GM23338 (cell line): ENCODE results near the gene SLN. TPM values are rescaled to one million over a fixed set of nuclear protein-coding genes. Genes with fewer than 3 reads are reported as not detected.

ENCODE experiments used
- ATAC-seq: fragments of 200-7000 bp; cut with Tn5 transposase; 3 replicates; pipeline ENCODE4 v1.9.1; 2020
- DNase-seq: peaks from one replicate; pipeline ENCODE4 v3.0.0-alpha.2; 2015; ENCODE audit warnings: low spot score
- H2AFZ ChIP-seq: fragments of 200-600 bp; sonication (generic); 2 replicates; pipeline ENCODE4 v1.8.0; 2016; ENCODE audit warnings: antibody characterized with exemption, mild to moderate bottlenecking, moderate library complexity
- H3F3A ChIP-seq: fragments of 200-600 bp; sonication (generic); replicated peaks from 2 replicates; pipeline ENCODE4 v1.8.0; 2017; ENCODE audit warnings: antibody characterized with exemption, mixed run types, low read depth
- H3K27ac ChIP-seq: fragments of 200-600 bp; sonication (generic); 2 replicates; pipeline ENCODE4 v1.6.1; 2016; ENCODE audit warnings: low read depth
- H3K27me3 ChIP-seq: fragments of 200-600 bp; sonication (generic); 2 replicates; pipeline ENCODE4 v1.8.0; 2016; ENCODE audit warnings: mild to moderate bottlenecking, mixed run types, moderate library complexity; ENCODE audit not compliant: insufficient read depth
- H3K36me3 ChIP-seq: fragments of 200-600 bp; sonication (generic); 2 replicates; pipeline ENCODE4 v1.8.0; 2016; ENCODE audit warnings: mild to moderate bottlenecking; ENCODE audit not compliant: insufficient read depth
- H3K4me1 ChIP-seq: fragments of 200-600 bp; sonication (generic); 2 replicates; pipeline ENCODE4 v1.8.0; 2016; ENCODE audit warnings: mild to moderate bottlenecking, moderate library complexity; ENCODE audit not compliant: insufficient read depth
- H3K4me2 ChIP-seq: fragments of 200-600 bp; sonication (generic); 2 replicates; pipeline ENCODE4 v1.7.1; 2017; ENCODE audit warnings: mixed run types
- H3K4me3 ChIP-seq: fragments of 200-600 bp; sonication (generic); 2 replicates; pipeline ENCODE4 v1.6.1; 2016; ENCODE audit warnings: mixed run types
- H3K79me2 ChIP-seq: fragments of 200-600 bp; sonication (generic); replicated peaks from 2 replicates; pipeline ENCODE4 v1.8.0; 2017; ENCODE audit warnings: mild to moderate bottlenecking; ENCODE audit not compliant: insufficient read depth
- H3K9me2 ChIP-seq: fragments of 200-600 bp; sonication (generic); 2 replicates; pipeline ENCODE4 v1.8.0; 2017; ENCODE audit not compliant: insufficient read depth
- H4K20me1 ChIP-seq: fragments of 200-600 bp; sonication (generic); replicated peaks from 2 replicates; pipeline ENCODE4 v1.8.0; 2017; ENCODE audit warnings: mild to moderate bottlenecking; ENCODE audit not compliant: insufficient read depth
- H3K27ac Mint-ChIP-seq: 2 replicates; pipeline ENCODE4 v1.8.0; 2020; ENCODE audit warnings: inconsistent platforms, mild to moderate bottlenecking, moderate library complexity, mixed read lengths
- H3K27me3 Mint-ChIP-seq: 3 replicates; pipeline ENCODE4 v1.8.0; 2022; ENCODE audit warnings: low read depth, mild to moderate bottlenecking, moderate library complexity, mixed read lengths, inconsistent platforms; ENCODE audit not compliant: insufficient read depth, poor library complexity
- H3K36me3 Mint-ChIP-seq: 3 replicates; pipeline ENCODE4 v1.8.0; 2021; ENCODE audit warnings: low read depth, mild to moderate bottlenecking, inconsistent platforms, moderate library complexity, mixed read lengths
- H3K4me1 Mint-ChIP-seq: 3 replicates; pipeline ENCODE4 v1.8.0; 2020; ENCODE audit warnings: mild to moderate bottlenecking, inconsistent platforms, mixed read lengths
- H3K4me3 Mint-ChIP-seq: 3 replicates; pipeline ENCODE4 v1.8.0; 2021; ENCODE audit warnings: moderate library complexity, mild to moderate bottlenecking, inconsistent platforms, mixed read lengths
- H3K9me3 Mint-ChIP-seq: 3 replicates; pipeline ENCODE4 v1.8.0; 2020; ENCODE audit warnings: moderate library complexity, mild to moderate bottlenecking, inconsistent platforms, mixed read lengths
- CREB1 ChIP-seq: fragments of 250-450 bp; sonication (Bioruptor Pico); IDR thresholded peaks from 2 replicates; pipeline ENCODE4 v1.5.0; 2020; ENCODE audit warnings: low read depth, mild to moderate bottlenecking, moderate library complexity
- CTCF ChIP-seq, 2 experiments: fragments of 200-600 bp in 1 of 2; sonication (generic) in 1 of 2; conservative IDR thresholded peaks; 2 replicates each; pipeline versions ENCODE4 v1.5.1 to v1.6.1; 2016 to 2017; ENCODE audit warnings: antibody characterized with exemption in 2 of 2, low read depth in 2 of 2, mild to moderate bottlenecking in 2 of 2, moderate library complexity in 1 of 2
- ETS1 ChIP-seq: IDR thresholded peaks from 2 replicates; pipeline ENCODE4 v1.6.1; 2016; ENCODE audit warnings: antibody characterized with exemption
- EZH2 ChIP-seq: fragments of 200-600 bp; sonication (generic); IDR thresholded peaks from one replicate; pipeline ENCODE4 v1.8.0; 2017; ENCODE audit warnings: antibody characterized with exemption, mild to moderate bottlenecking, low read depth; ENCODE audit not compliant: unreplicated experiment
- EZH2phosphoT487 ChIP-seq: fragments of 200-600 bp; sonication (generic); IDR thresholded peaks from one replicate; pipeline ENCODE4 v1.8.1; 2018; ENCODE audit warnings: antibody characterized with exemption; ENCODE audit not compliant: unreplicated experiment
- JUNB ChIP-seq: IDR thresholded peaks from one replicate; pipeline ENCODE4 v1.6.1; 2016; ENCODE audit warnings: antibody characterized with exemption; ENCODE audit not compliant: unreplicated experiment
- POLR2AphosphoS5 ChIP-seq: IDR thresholded peaks from 2 replicates; pipeline ENCODE4 v1.6.1; 2016; ENCODE audit warnings: antibody characterized with exemption, low read depth
- REST ChIP-seq: IDR thresholded peaks from one replicate; pipeline ENCODE4 v1.6.1; 2018; ENCODE audit warnings: antibody characterized with exemption; ENCODE audit not compliant: unreplicated experiment
- STAT1 ChIP-seq: IDR thresholded peaks from one replicate; pipeline ENCODE4 v1.6.1; 2016; ENCODE audit warnings: antibody characterized with exemption; ENCODE audit not compliant: unreplicated experiment
- ZNF114 ChIP-seq: fragments of 250-450 bp; sonication (Bioruptor Pico); IDR thresholded peaks from 2 replicates; pipeline ENCODE4 v1.5.0; 2020; ENCODE audit warnings: mild to moderate bottlenecking, moderate library complexity
- ZNF331 ChIP-seq: fragments of 250-450 bp; sonication (Bioruptor Pico); IDR thresholded peaks from 2 replicates; pipeline ENCODE4 v1.5.0; 2020; ENCODE audit warnings: low read depth, mild to moderate bottlenecking, moderate library complexity
- polyA plus RNA-seq: library from polyadenylated mRNA; unstranded; fragments of >200 nt; fragmentation: Nextera tagmentation; extraction: Ambion mirVana; gene quantifications from 2 replicates; pipeline ENCODE4 v1.2.1, GENCODE V29; 2016
- total RNA-seq: library from RNA; depleted of rRNA; stranded (reverse); fragments of >200 nt; shearing (Covaris generic); gene quantifications from 2 replicates; pipeline ENCODE4 v1.2.3, GENCODE V29; 2014

Gene SLN
- total and polyA plus RNA-seq, 2 experiments from 2014 or later, result not detected

- no peak for TF ChIP-seq CREB1 (CRISPR knock-in tag)
- TF ChIP-seq ZNF331 (CRISPR knock-in tag), result no peak
- no peak for TF ChIP-seq EZH2phosphoT487
- no peak for TF ChIP-seq STAT1
Observed at GRCh38 chr11:107751082-107751481, 39.2 kb upstream of the SLN start (continued).

GRCh38 chr11:107750313-107750712, 38.5 kb upstream of the SLN start:
- Histone ChIP-seq H3K4me1 (no peaks in the 10 kb centered on the region), H4K20me1 (no peaks in the 10 kb centered on the region), H3K4me3 (no peak overlapping the region), H3K27ac (no peak overlapping the region), H3K79me2 (no peaks in the 10 kb centered on the region), H3K9me2 (no peaks in the 10 kb centered on the region), H3K27me3 (no peaks in the 10 kb centered on the region), H3K36me3 (no peaks in the 10 kb centered on the region), H3K4me2 (no peak overlapping the region), H2AFZ (peak overlapping the region; percentile 63; the same call in 1 of the 2 replicates), H3F3A (no peaks in the 10 kb centered on the region)
- peaks cover 6% of the 10 kb centered on the region for H3K27me3 Mint-ChIP-seq
- no peak overlapping the region for H3K4me3 Mint-ChIP-seq
- H3K36me3 Mint-ChIP-seq, result no peaks in the 10 kb centered on the region
- no peak for ATAC-seq
- no peak for DNase-seq
- no peak overlapping the region for H3K27ac Mint-ChIP-seq
- H3K4me1 Mint-ChIP-seq, result no peaks in the 10 kb centered on the region
- H3K9me3 Mint-ChIP-seq, result no peaks in the 10 kb centered on the region
- TF ChIP-seq ZNF114 (CRISPR knock-in tag) (no peak), CREB1 (CRISPR knock-in tag) (no peak), JUNB (no peak), ETS1 (no peak), POLR2AphosphoS5 (no peak), STAT1 (no peak), EZH2phosphoT487 (no peak), REST (no peak)

GRCh38 chr11:107747622-107748021, 35.8 kb upstream of the SLN start:
- Histone ChIP-seq H3K36me3 (no peaks in the 10 kb centered on the region), H3K27me3 (no peaks in the 10 kb centered on the region), H3F3A (no peaks in the 10 kb centered on the region), H3K4me1 (no peaks in the 10 kb centered on the region), H3K4me3 (no peak overlapping the region), H4K20me1 (no peaks in the 10 kb centered on the region), H3K79me2 (no peaks in the 10 kb centered on the region), H3K27ac (no peak overlapping the region), H3K4me2 (no peak overlapping the region), H2AFZ (no peak overlapping the region), H3K9me2 (no peaks in the 10 kb centered on the region)
- Mint-ChIP-seq H3K27ac (no peak overlapping the region), H3K9me3 (no peaks in the 10 kb centered on the region), H3K4me3 (no peak overlapping the region), H3K4me1 (peaks cover 4% of the 10 kb centered on the region; the same call in 1 of the 3 replicates), H3K36me3 (no peaks in the 10 kb centered on the region), H3K27me3 (peaks cover 6% of the 10 kb centered on the region)
- DNase-seq (peak; percentile 13), ATAC-seq (no peak)
- TF ChIP-seq CTCF (conservative IDR thresholded peaks at IDR 0.05; ENCODE audit: low read depth in 2 of 2) (no peak), EZH2 (no peak), CREB1 (CRISPR knock-in tag) (no peak)
